K562 (cell line): Measurements from ENCODE around the gene KRTAP4-11. TPM values are rescaled to one million over a fixed set of nuclear protein-coding genes. Genes with fewer than 3 reads are reported as not detected.
"Not testable (repeated sequence)": the region's sequence is repeated elsewhere in the genome, so short reads cannot be mapped to it uniquely, and the experiment has no call there.

Experiments used
- ATAC-seq: fragments of 200-7000 bp; cut with Tn5 transposase; 3 replicates; pipeline ENCODE4 v1.9.1; 2020; ENCODE audit warnings: moderate library complexity
- BruUV-seq: library from RNA; stranded (reverse); fragments of 400-500 nt; replicated peaks from 2 replicates; lab custom pipeline; 2021; lab: Mats Ljungman, UMichigan
- CTCF ChIA-PET: fragments of 300-600 bp; formaldehyde crosslinking; extraction: SDS; loops from one replicate; lab custom pipeline; 2021; ENCODE audit warnings: low intra/inter-chr PET ratio; lab: Yijun Ruan, JAX
- POLR2A ChIA-PET: fragments of 300-600, 350-650 bp; sonication (Branson Sonifier 250); formaldehyde crosslinking; extraction: SDS; loops from one replicate; lab custom pipeline; 2021; ENCODE audit warnings: antibody characterized with exemption, inconsistent platforms; lab: Yijun Ruan, JAX
- DNase-seq, 4 experiments: peaks; one replicate each; pipeline versions ENCODE4 v3.0.0 to v3.0.0-alpha.2; 2011 to 2018; ENCODE audit warnings: low spot score in 3 of 4, mixed read lengths in 3 of 4; ENCODE audit errors: extremely low read depth in 1 of 4
- FAIRE-seq: peaks from 2 replicates; lab custom pipeline; 2011; peaks lifted over from hg19 to GRCh38; lab: Jason Lieb, UNC
- H2AFZ ChIP-seq: 2 replicates; pipeline ENCODE4 v1.6.0; 2011; ENCODE audit warnings: low read depth, low read length, control low read depth, inconsistent platforms
- H3K27ac ChIP-seq: fragments of 200-600 bp; 3 replicates; pipeline ENCODE4 v1.8.0; 2011; ENCODE audit warnings: low read depth, mild to moderate bottlenecking, control low read depth, inconsistent platforms, low read length, moderate library complexity, mixed read lengths; ENCODE audit errors: extremely low read depth
- H3K27me3 ChIP-seq, 2 experiments: fragments of 300-600 bp in 1 of 2; 2 replicates in 1 of 2; 3 replicates in 1 of 2; pipeline versions ENCODE4 v1.6.0 to v1.8.0; 2011; ENCODE audit warnings: inconsistent platforms in 2 of 2, low read length in 2 of 2, mild to moderate bottlenecking in 1 of 2, mixed read lengths in 1 of 2, moderate library complexity in 1 of 2; ENCODE audit not compliant: control insufficient read depth in 2 of 2, insufficient read depth in 2 of 2
- H3K36me3 ChIP-seq: fragments of 300-600 bp; 3 replicates; pipeline ENCODE4 v1.8.0; 2011; ENCODE audit warnings: mild to moderate bottlenecking, low read length, inconsistent platforms; ENCODE audit not compliant: control insufficient read depth, insufficient read depth
- H3K4me1 ChIP-seq, 2 experiments: fragments of 200-600 bp in 1 of 2; replicated peaks in 1 of 2; 2 replicates in 1 of 2; 3 replicates in 1 of 2; pipeline versions ENCODE4 v1.5.1 to v1.8.0; 2011; ENCODE audit warnings: inconsistent platforms in 2 of 2, low read length in 2 of 2, mild to moderate bottlenecking in 1 of 2, mixed read lengths in 1 of 2, moderate library complexity in 1 of 2; ENCODE audit not compliant: control insufficient read depth in 2 of 2, insufficient read depth in 2 of 2
- H3K4me2 ChIP-seq: 2 replicates; pipeline ENCODE4 v1.6.1; 2011; ENCODE audit warnings: low read length, control low read depth, inconsistent platforms, mixed read lengths; ENCODE audit not compliant: insufficient read depth
- H3K4me3 ChIP-seq: fragments of 200-600 bp; sonication (generic), shearing (Covaris generic); 2 replicates; pipeline ENCODE4 v1.5.1; 2016; ENCODE audit warnings: control low read depth, inconsistent platforms
- H3K79me2 ChIP-seq: fragments of 200-600 bp; 3 replicates; pipeline ENCODE4 v1.8.0; 2011; ENCODE audit warnings: low read length, inconsistent platforms; ENCODE audit not compliant: control insufficient read depth, insufficient read depth
- H3K9ac ChIP-seq, 2 experiments: 2 replicates each; pipeline versions ENCODE4 v1.6.0 to v1.6.1; 2011; ENCODE audit warnings: low read depth in 2 of 2, low read length in 2 of 2, control low read depth in 1 of 2, inconsistent platforms in 1 of 2, mild to moderate bottlenecking in 1 of 2, mixed read lengths in 1 of 2; ENCODE audit not compliant: insufficient read depth in 1 of 2
- H3K9me1 ChIP-seq: one replicate; pipeline ENCODE4 v1.6.0; 2011; ENCODE audit warnings: inconsistent platforms, mild to moderate bottlenecking, low read length, moderate library complexity; ENCODE audit not compliant: control insufficient read depth, insufficient read depth
- H3K9me3 ChIP-seq: replicated peaks from 2 replicates; pipeline ENCODE4 v1.5.1; 2011; ENCODE audit warnings: low read depth, low read length, inconsistent platforms; ENCODE audit not compliant: control insufficient read depth, insufficient read depth
- H4K20me1 ChIP-seq: replicated peaks from 2 replicates; pipeline ENCODE4 v1.6.1; 2011; ENCODE audit warnings: low read length, inconsistent platforms, mixed read lengths; ENCODE audit not compliant: control insufficient read depth, insufficient read depth
- CBFA2T2 ChIP-seq: fragments of 450-650 bp; conservative IDR thresholded peaks from 2 replicates; pipeline ENCODE4 v1.6.1; 2017; ENCODE audit warnings: mild to moderate bottlenecking
- JUN ChIP-seq, 2 experiments: sonication (generic) in 1 of 2; formaldehyde crosslinking in 1 of 2; IDR thresholded peaks; 2 replicates each; pipeline versions ENCODE4 v1.6.1 to v1.8.0; 2012 to 2022; ENCODE audit warnings: borderline replicate concordance in 2 of 2, mild to moderate bottlenecking in 2 of 2, improper control_type of control experiment in 1 of 2, low read depth in 1 of 2, low read length in 1 of 2, missing genetic modification reagents in 1 of 2
- MBD2 ChIP-seq: sonication (generic); IDR thresholded peaks from 2 replicates; pipeline ENCODE4 v1.6.1; 2016; ENCODE audit warnings: low read depth, borderline replicate concordance
- MCM7 ChIP-seq, 2 experiments: fragments of 450-650 bp; IDR thresholded peaks; 2 replicates each; pipeline ENCODE4 v1.6.1; 2016 to 2018
- OTX1 ChIP-seq: fragments of 450-650 bp; formaldehyde crosslinking; IDR thresholded peaks from 2 replicates; pipeline ENCODE4 v1.4.0; 2022; ENCODE audit warnings: mild to moderate bottlenecking
- POLR2G ChIP-seq: fragments of 200-400 bp; formaldehyde crosslinking; IDR thresholded peaks from 2 replicates; pipeline ENCODE4 v1.6.1; 2017; ENCODE audit warnings: low read depth, mild to moderate bottlenecking, antibody characterized with exemption, low read length, moderate library complexity
- PURB ChIP-seq: sonication (generic); formaldehyde crosslinking; IDR thresholded peaks from 2 replicates; pipeline ENCODE4 v1.9.0; 2021; ENCODE audit warnings: low read depth, mild to moderate bottlenecking, missing genetic modification reagents
- RCOR1 ChIP-seq, 2 experiments: IDR thresholded peaks; 2 replicates each; pipeline ENCODE4 v1.6.1; 2012; ENCODE audit warnings: low read depth in 2 of 2, low read length in 2 of 2, borderline replicate concordance in 1 of 2, improper control_type of control experiment in 1 of 2
- SETDB1 ChIP-seq: IDR thresholded peaks from one replicate; pipeline ENCODE4 v1.6.1; 2012; ENCODE audit warnings: low read length, control low read depth, inconsistent platforms
- SLC30A9 ChIP-seq: fragments of 250-450 bp; sonication (Bioruptor Pico); IDR thresholded peaks from 2 replicates; pipeline ENCODE4 v1.8.0; 2022; ENCODE audit warnings: mild to moderate bottlenecking, moderate library complexity
- ZNF24 ChIP-seq: fragments of 450-650 bp; IDR thresholded peaks from 2 replicates; pipeline ENCODE4 v1.6.1; 2016
- ZSCAN29 ChIP-seq: fragments of 450-650 bp; IDR thresholded peaks from 2 replicates; pipeline ENCODE4 v1.6.1; 2017
- WGBS: fragments of 100-300 bp; shearing (Covaris generic); methylation state at CpG from one replicate; pipeline ENCODE4 v1.1.6; 2016; ENCODE audit warnings: low coverage, mixed read lengths; ENCODE audit not compliant: insufficient coverage; ENCODE audit errors: missing lambda C conversion rate; 5-methylcytosine and 5-hydroxymethylcytosine counted together
- in situ Hi-C: fragments of 300-500 bp; cut with MboI; formaldehyde crosslinking; loops from 4 replicates; pipeline ENCODE4 v1.15.0; 2018; ENCODE audit warnings: inconsistent platforms, mixed read lengths
- intact Hi-C: fragments of 100-400 bp; cut with micrococcal nuclease; formaldehyde crosslinking; loops from 2 replicates; pipeline ENCODE4 v1.14.2; 2022
- polyA plus RNA-seq, 8 experiments: library from polyadenylated mRNA; depleted of rRNA in 4 of 8; stranded (reverse) in 5 of 8; unstranded in 3 of 8; fragments of >200 nt; fragmentation: Nextera tagmentation in 2 of 8; fragmentation: Illumina TruSeq in 1 of 8; extraction: Ambion mirVana in 2 of 8; extraction: Trizol in 1 of 8; gene quantifications; 2 replicates each; pipeline versions ENCODE4 v1.2.1 to v1.2.3, GENCODE V29; 2011 to 2014; ENCODE audit warnings: inconsistent platforms in 1 of 8, missing spikeins in 1 of 8
- total RNA-seq, 7 experiments: library from RNA; depleted of rRNA in 6 of 7; stranded (reverse); fragments of >200 nt in 6 of 7; fragmentation: Illumina TruSeq in 2 of 7; extraction: Trizol in 2 of 7; gene quantifications; 2 replicates each; pipeline versions ENCODE4 v1.2.1 to v1.2.3, GENCODE V29; 2011 to 2021; ENCODE audit warnings: low replicate concordance in 1 of 7
- TF ChIP-seq, protein P1 (sequence below): fragments of 250-450 bp; sonication (Bioruptor Pico); IDR thresholded peaks from 2 replicates; pipeline ENCODE4 v1.4.0; 2020; ENCODE audit warnings: borderline replicate concordance

KRTAP4-11 gene
- total and polyA plus RNA-seq, 9 of the 15 experiments (the other 6 are each of a cell fraction or from before 2014, with no cell fraction given), result not detected

DNA sequence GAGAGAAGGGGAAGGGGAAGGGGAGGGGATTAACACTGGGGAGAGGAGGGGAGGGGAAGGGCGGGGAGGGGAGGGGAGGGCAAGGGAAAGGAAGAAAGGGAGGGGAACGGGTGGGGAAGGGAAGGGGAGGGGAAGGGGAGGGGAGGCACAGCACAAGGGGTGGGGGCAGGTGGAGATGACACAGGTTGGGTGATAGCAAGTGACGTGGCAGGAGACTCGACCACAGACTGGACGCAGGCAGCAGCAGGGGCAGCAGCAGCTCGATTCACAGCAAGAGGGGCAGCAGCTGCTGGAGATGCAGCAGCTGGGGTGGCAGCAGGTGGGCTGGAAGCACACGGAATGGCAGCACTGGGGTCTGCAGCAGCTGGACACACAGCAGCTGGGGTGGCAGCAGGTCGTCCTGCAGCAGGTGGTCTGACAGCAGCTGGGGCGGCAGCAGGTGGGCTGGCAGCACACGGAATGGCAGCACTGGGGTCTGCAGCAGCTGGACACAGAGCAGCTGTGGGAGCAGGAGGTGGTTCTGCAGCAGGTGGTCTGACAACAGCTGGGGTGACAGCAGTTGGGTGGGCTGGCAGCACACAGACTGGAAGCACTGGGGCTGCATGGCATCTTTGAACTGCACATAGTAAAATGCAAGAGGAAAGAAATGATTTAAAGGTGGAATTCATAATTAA, 16.4 kb downstream of the KRTAP4-11 start, which contains the start of gene KRTAP4-16:
KRTAP4-16 (minus strand) TSS at position 624 of the 674 bp plus-strand sequence; CDS start at position 624, 0 bp downstream.
- Histone ChIP-seq H3K27me3 (0 out of 5 replicates have a peak, but pooled peaks cover 0 to 4% of the 10 kb centered on the region in 2 experiments), H3K4me3 (no peak within 1 kb of the TSS), H2AFZ (no peak within 1 kb of the TSS), H3K9me1 (no peaks in the 10 kb centered on the region), H3K36me3 (no peaks in the 10 kb centered on the region), H3K4me2 (no peak within 1 kb of the TSS), H3K9ac (no peak within 1 kb of the TSS), H3K27ac (no peak within 1 kb of the TSS), H3K9me3 (no peaks in the 10 kb centered on the region), H3K4me1 (no peaks in the 10 kb centered on the region), H4K20me1 (no peaks in the 10 kb centered on the region), H3K79me2 (no peaks in the 10 kb centered on the region)
- FAIRE-seq (no peak), DNase-seq (no peak), ATAC-seq (no peak)
- ChIA-PET POLR2A (interaction anchor here (0.9 kb wide), 1 partner anchor 151 kb away, joined by 4 read pairs; no protein-coding TSS in a partner anchor), CTCF (no interaction called here)
- in situ Hi-C loops, result no loop called here
- TF ChIP-seq SLC30A9 (no peak), ZSCAN29 (no peak), RCOR1 (IDR thresholded peaks at IDR 0.05; ENCODE audit: borderline replicate concordance in 1 of 2, low read depth in 2 of 2, low read length in 2 of 2) (no peak), JUN (IDR thresholded peaks at IDR 0.05; ENCODE audit: borderline replicate concordance, low read depth, low read length) (no peak), JUN (CRISPR knock-in tag; IDR thresholded peaks at IDR 0.05; ENCODE audit: borderline replicate concordance) (no peak), MCM7 (IDR thresholded peaks at IDR 0.05) (no peak), POLR2G (no peak), OTX1 (no peak), PURB (CRISPR knock-in tag) (no peak), MBD2 (no peak), SETDB1 (no peak), ZNF24 (no peak), CBFA2T2 (no peak)
- TF ChIP-seq, protein P1, sequence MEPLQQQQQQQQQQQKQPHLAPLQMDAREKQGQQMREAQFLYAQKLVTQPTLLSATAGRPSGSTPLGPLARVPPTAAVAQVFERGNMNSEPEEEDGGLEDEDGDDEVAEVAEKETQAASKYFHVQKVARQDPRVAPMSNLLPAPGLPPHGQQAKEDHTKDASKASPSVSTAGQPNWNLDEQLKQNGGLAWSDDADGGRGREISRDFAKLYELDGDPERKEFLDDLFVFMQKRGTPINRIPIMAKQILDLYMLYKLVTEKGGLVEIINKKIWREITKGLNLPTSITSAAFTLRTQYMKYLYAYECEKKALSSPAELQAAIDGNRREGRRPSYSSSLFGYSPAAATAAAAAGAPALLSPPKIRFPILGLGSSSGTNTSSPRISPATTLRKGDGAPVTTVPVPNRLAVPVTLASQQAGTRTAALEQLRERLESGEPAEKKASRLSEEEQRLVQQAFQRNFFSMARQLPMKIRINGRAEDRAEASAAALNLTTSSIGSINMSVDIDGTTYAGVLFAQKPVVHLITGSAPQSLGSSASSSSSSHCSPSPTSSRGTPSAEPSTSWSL (CRISPR knock-in tag), result no peak
- 3% methylated on average over 6 of the region's 10 CpGs for WGBS
- no TSS peak for BruUV-seq
- intact Hi-C loops, result no loop called here

DNA sequence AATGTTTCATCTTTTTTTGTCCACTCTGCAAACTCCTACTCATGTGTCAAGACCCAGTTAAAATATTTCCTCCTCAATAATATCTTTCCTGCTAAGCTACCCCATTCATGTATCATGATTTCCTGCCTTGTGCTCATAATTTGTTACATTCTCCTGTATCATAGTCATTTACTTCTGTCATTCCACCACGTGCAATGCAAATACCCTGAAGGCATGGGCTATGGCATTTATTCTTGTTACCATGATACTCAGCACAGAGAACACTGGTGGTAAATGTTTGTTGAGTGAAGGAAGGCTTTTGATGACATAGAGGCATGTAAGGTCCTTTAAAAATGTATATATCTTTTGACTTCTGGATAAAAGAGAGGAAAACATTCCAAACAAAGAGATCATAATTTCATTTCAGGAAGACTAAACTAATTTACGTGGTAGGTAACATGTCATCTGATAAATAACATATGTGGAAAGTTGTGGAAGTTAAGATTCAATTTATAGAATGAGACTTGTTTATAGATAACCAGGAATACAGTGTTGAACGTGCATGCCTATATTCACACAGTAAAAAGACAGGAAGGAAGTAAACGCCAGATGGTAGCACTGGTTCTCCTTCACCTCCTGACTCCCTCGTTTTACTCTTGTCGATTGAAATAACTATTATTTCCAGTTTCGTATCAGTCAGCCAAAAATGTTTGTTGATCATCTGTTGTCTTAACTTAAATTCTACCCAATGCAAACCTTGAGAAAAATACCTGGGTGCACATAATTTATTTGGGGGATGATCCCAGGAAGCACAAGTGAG, 18.3 kb downstream of the KRTAP4-11 start:
- FAIRE-seq, H3K36me3 ChIP-seq, in situ Hi-C loops: not testable (repeated sequence)

More for the DNA sequence above, 18.3 kb downstream of the KRTAP4-11 start:
- H3K9me1 ChIP-seq, H3K9me3 ChIP-seq, H4K20me1 ChIP-seq, intact Hi-C loops, POLR2A ChIA-PET, BruUV-seq, H3K27me3 ChIP-seq, H3K9ac ChIP-seq, H2AFZ ChIP-seq, H3K4me3 ChIP-seq, ATAC-seq, CTCF ChIA-PET, H3K4me1 ChIP-seq, H3K79me2 ChIP-seq, DNase-seq, H3K27ac ChIP-seq, H3K4me2 ChIP-seq: not testable (repeated sequence)
- WGBS, result 0% methylated on average over 6 of the region's 7 CpGs
